Measurements from ENCODE around the gene TSPAN13.

GRCh38 chr7:16822029-16822428 is 68.5 kb downstream of the TSPAN13 start:
- TF ChIP-seq CTCF (optimal IDR thresholded peaks at IDR 0.05 in 1 of 3, IDR thresholded peaks at IDR 0.05 in 1 of 3, conservative IDR thresholded peaks at IDR 0.05 in 1 of 3; ENCODE audit: extremely low read depth in 1 of 3, insufficient read depth in 2 of 3, low read length in 3 of 3) (no peak), EZH2 (IDR thresholded peaks at IDR 0.05; ENCODE audit: low read length) (no peak)
